ENCODE results near the gene ADAP1. TPM values are rescaled to one million over a fixed set of nuclear protein-coding genes. Genes with fewer than 3 reads are reported as not detected.

The ADAP1 gene
- polyA plus RNA-seq, 3 donors = 10.6 to 13.9 (median 11.2) TPM

- DNase-seq (ENCODE audit: low read depth in 3 of 3, low spot score in 2 of 3) = no peak
Observed at GRCh38 chr7:897086-897485, 57.4 kb downstream of the ADAP1 start.

GRCh38 chr7:896346-897075, 58.0 kb downstream of the ADAP1 start:
- no peak for DNase-seq (ENCODE audit: low read depth in 3 of 3, low spot score in 2 of 3)

GRCh38 chr7:895451-896052, 58.9 kb downstream of the ADAP1 start:
- DNase-seq (ENCODE audit: low read depth in 3 of 3, low spot score in 2 of 3) = no peak

GRCh38 chr7:894927-895450, 59.5 kb downstream of the ADAP1 start:
- DNase-seq (ENCODE audit: low read depth in 3 of 3, low spot score in 2 of 3) = no peak

GRCh38 chr7:894164-894867, 60.2 kb downstream of the ADAP1 start:
- DNase-seq (ENCODE audit: low read depth in 3 of 3, low spot score in 2 of 3) = no peak

GRCh38 chr7:893686-894085, 60.8 kb downstream of the ADAP1 start:
- no peak for DNase-seq (ENCODE audit: low read depth in 3 of 3, low spot score in 2 of 3)

- DNase-seq (ENCODE audit: low read depth in 3 of 3, low spot score in 2 of 3) = no peak
Observed at GRCh38 chr7:892648-893593, 61.6 kb downstream of the ADAP1 start.

GRCh38 chr7:891805-892204, 62.7 kb downstream of the ADAP1 start:
- no peak for DNase-seq (ENCODE audit: low read depth in 3 of 3, low spot score in 2 of 3)

GRCh38 chr7:891291-891690, 63.2 kb downstream of the ADAP1 start:
- DNase-seq (ENCODE audit: low read depth in 3 of 3, low spot score in 2 of 3) = no peak

GRCh38 chr7:890868-891267, 63.6 kb downstream of the ADAP1 start:
- no peak for DNase-seq (ENCODE audit: low read depth in 3 of 3, low spot score in 2 of 3)

- DNase-seq (ENCODE audit: low read depth in 3 of 3, low spot score in 2 of 3) = no peak
Observed at GRCh38 chr7:889391-889790, 65.1 kb downstream of the ADAP1 start.

- DNase-seq (ENCODE audit: low read depth in 3 of 3, low spot score in 2 of 3) = no peak
Observed at GRCh38 chr7:889025-889390, 65.5 kb downstream of the ADAP1 start.

- DNase-seq (ENCODE audit: low read depth in 3 of 3, low spot score in 2 of 3) = no peak
Observed at GRCh38 chr7:888081-889024, 66.1 kb downstream of the ADAP1 start.

GRCh38 chr7:887488-887820, 67.0 kb downstream of the ADAP1 start:
- DNase-seq (ENCODE audit: low read depth in 3 of 3, low spot score in 2 of 3) = no peak

- DNase-seq (ENCODE audit: low read depth in 3 of 3, low spot score in 2 of 3) = no peak
Observed at GRCh38 chr7:886626-887487, 67.6 kb downstream of the ADAP1 start.

- DNase-seq (ENCODE audit: low read depth in 3 of 3, low spot score in 2 of 3) = no peak
Observed at GRCh38 chr7:885893-886625, 68.4 kb downstream of the ADAP1 start.

- no peak for DNase-seq (ENCODE audit: low read depth in 3 of 3, low spot score in 2 of 3)
Observed at GRCh38 chr7:885261-885892, 69.1 kb downstream of the ADAP1 start.
